ENCODE measurements around the gene MAPK8IP1. TPM values are rescaled to one million over a fixed set of nuclear protein-coding genes. Genes with fewer than 3 reads are reported as not detected.

Gene MAPK8IP1
- total RNA-seq, 1 experiment from 2014 or later: 11.7 TPM

DNA sequence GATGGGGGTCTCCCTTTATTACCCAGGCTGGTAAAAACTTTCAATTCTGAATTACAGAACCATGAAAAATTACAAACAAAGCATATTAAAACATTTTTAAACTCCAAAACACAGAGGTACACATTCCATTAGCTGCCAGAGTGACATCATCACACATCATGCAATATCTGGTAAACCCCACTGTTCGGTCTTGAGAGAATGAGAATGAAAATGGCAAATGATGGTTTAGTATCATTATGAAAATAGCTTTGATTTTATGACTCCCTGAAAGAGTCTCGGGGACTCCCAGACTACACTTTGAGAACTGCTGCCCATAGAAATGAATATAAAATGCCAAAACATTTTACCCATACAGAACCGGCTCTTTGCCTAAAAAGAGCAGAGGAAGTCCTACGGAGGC, 55.8 kb downstream of the MAPK8IP1 start:
- no peak for DNase-seq (ENCODE audit: low read depth)

- no peak for DNase-seq (ENCODE audit: low read depth)
Measured at GRCh38 chr11:45942381-45942780, 56.9 kb downstream of the MAPK8IP1 start.

DNA sequence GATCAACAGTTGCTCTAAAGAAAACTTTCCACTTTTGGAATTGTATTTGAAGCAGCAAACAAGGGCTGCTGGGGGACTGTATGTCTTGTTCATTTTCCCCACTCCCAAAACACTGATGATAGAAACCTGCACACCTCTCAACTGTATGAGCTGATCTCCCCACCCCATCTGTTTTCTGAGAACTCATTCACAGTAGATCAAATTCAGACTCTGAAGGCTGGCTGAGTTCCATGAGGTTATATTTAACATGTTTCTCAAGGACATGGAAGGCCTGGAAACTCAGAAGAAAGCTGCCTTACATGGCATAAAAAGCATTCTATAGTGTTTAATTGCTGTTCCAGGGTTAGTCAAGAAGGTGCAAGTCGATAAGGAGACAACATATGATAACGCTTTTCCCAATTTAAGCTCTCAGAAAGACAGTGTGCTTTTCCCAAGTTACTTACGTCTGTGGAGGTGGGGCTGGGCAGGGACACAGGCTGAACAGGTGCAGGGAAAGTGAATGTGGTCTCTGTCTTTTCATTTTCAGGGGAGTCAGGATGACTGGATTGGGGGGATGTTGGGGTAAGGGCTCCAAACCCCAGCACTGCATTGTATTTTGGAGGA, 60.0 kb downstream of the MAPK8IP1 start:
- DNase-seq (ENCODE audit: low read depth): no peak

DNA sequence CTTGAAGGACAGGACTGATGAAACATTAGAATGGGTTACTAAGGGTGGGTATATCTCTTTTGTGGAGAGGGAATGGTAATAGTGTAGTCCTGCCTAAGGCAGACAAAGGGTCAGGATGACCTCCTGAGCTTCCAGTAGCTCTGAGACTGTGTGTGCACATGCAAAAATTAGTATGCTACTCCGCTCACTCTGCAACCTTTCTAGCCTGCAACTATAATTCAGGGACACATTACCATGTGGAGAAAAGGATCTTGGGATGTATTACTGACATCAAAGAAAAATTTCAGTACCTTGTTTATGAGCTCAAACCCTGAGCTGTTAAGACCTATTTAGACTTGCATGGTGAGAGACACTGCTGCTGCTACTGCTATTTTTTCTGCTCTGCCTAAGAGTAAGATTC, 62.4 kb downstream of the MAPK8IP1 start:
- no peak for DNase-seq (ENCODE audit: low read depth)

DNA sequence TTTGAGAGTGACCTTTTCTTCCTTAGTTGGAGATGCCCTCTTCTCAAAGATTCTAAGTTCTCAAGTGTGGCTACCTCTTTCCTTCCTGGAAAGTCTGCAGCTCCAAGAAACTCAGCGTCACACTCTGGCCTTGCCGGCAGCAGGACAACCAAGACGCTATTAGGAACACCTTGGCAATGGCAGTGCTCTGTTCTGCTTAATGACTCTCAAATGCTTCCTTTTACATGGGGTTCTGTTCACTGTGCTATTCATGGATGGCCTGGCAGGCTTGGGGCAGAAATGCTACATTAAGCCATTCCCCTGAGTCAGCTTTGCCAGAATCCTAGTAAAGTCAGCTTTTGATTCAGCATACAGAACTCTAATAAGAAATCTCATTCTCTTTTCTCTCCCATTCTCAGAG, 62.9 kb downstream of the MAPK8IP1 start:
- DNase-seq (ENCODE audit: low read depth): no peak

DNA sequence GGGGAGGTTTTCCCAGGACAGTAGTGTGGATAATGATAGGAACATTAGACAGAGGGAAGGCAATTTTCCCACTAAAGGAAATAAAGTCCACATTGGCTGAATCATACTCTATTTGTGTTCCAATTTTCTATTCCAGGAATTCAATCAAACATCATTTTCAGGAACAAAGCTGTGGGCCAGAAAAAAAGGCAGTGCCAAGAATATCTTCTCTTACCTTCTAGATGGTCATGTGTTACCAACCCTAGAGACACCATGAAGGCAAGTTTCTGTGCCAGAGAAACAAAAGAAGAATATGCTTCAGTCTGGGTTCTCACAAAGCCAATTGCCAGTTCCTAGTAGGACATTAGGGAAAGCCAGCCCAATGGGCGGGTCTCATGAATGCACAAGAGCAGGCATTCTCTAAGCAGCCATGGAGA, 64.5 kb downstream of the MAPK8IP1 start:
- no peak for DNase-seq (ENCODE audit: low read depth)

Other genes with a start within 250 kb of the MAPK8IP1 start
- gene CHST1, start 220.0 kb upstream of the MAPK8IP1 start, total RNA-seq (2014; rRNA removed): 3.1 and 5.8 TPM in 2 replicates
- 9.6 and 10.8 TPM in 2 replicates for gene SLC35C1, start 80.5 kb upstream of the MAPK8IP1 start, total RNA-seq (2014; rRNA removed)
- gene CRY2, start 38.2 kb upstream of the MAPK8IP1 start, total RNA-seq (2014; rRNA removed): 6.4 and 6.9 TPM in 2 replicates
- 0.63 TPM in 1 of 2 replicates, not detected in the other for gene FREY1, start 21.6 kb downstream of the MAPK8IP1 start, total RNA-seq (2014; rRNA removed)
- gene PEX16, start 32.2 kb downstream of the MAPK8IP1 start, total RNA-seq (2014; rRNA removed): 28.1 and 29.1 TPM in 2 replicates
- not detected in 2 replicates for gene LARGE2, start 37.0 kb downstream of the MAPK8IP1 start, total RNA-seq (2014; rRNA removed)
- gene PHF21A, start 235.8 kb downstream of the MAPK8IP1 start, total RNA-seq (2014; rRNA removed): 10.1 and 10.7 TPM in 2 replicates

Data from LHCN-M2 (cell line).